ENCODE results near the gene CACNA2D1.

CACNA2D1 gene

DNA sequence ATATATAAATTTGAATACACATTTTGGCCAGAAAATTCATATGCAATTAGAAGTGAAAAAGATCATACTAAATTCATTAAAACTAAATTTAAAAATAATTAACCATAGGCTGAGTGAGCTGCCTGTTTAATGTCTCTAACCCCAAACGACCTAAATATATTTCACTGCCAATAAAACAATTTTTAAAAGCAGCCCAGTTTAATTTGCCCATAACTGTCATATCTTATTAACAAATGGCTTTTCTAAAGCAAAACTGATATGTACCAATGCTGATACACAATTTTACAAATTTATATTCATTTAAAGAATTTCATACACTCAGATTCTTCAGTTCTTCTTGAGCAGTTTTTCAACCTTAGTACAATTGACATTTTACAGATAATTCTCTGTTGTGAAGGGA is 99.9 kb downstream of the CACNA2D1 start:
- no peak for DNase-seq (ENCODE audit: low read depth)

GRCh38 chr7:82339958-82340357 is 103.6 kb downstream of the CACNA2D1 start:
- DNase-seq (ENCODE audit: low read depth): no peak

DNA sequence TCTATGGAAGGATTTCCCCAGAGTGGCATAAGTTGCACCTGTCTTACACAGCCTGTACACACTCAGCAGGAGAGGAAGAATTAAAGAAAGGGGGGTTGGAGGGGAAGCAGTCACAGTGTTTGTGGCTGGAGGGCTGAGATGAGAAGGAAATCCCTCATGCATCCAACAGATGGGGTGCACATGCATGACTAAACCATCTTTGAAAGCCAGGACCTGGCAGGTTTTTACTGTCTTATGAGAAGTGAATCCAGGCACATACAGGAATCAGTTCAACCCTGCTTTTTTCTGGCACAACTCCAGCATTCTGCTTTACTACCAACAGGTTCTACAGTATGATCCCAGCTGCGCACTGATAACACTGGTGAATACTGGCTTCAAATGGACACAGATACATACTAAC is 107.7 kb downstream of the CACNA2D1 start:
- DNase-seq (ENCODE audit: low read depth): no peak

- no peak for DNase-seq (ENCODE audit: low read depth)
These were observed 108.6 kb downstream of the CACNA2D1 start for GRCh38 chr7:82335001-82335400.

DNA sequence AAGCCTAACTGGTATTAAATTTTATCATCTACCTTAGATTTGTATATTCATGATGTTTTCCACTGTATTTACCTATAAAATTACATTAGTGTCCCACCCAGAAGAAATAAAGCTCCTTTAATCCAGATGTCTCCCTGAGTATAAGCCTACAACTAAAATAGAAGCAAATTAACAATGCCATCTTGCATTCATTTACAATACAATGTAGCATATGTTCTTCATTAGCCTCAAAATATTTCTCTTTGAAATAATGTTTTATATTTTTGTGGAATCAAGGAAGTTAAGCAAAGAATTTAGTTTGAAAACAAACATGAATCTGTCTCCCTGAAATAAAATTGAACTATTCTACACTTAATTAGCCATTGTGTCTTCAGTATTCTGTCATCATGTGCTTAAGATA is 112.3 kb downstream of the CACNA2D1 start:
- no peak for DNase-seq (ENCODE audit: low read depth)

- DNase-seq (ENCODE audit: low read depth): no peak
These were observed 112.8 kb downstream of the CACNA2D1 start for GRCh38 chr7:82330706-82331215.

GRCh38 chr7:82327898-82328297 is 115.7 kb downstream of the CACNA2D1 start:
- DNase-seq (ENCODE audit: low read depth): no peak

DNA sequence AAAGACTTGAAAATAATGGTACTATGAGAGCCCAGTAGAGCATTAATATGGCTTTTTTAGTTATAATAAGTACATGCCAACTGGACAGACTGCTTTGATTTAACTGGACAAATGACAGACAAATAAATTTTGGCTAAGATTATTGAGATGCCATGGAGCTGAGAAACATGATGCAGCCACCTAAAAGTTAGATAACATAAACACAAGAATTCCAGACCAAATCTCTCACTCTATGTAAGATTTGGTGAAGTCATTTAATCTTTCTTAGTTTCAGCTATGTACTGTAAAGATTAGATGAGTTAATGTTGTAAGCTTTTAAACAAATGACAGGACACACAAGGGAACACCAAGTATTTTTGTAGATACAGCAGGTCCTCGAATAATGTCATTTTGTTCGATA is 118.2 kb downstream of the CACNA2D1 start:
- DNase-seq (ENCODE audit: low read depth): no peak

GRCh38 chr7:82323806-82324205 is 119.8 kb downstream of the CACNA2D1 start:
- DNase-seq (ENCODE audit: low read depth): no peak

DNA sequence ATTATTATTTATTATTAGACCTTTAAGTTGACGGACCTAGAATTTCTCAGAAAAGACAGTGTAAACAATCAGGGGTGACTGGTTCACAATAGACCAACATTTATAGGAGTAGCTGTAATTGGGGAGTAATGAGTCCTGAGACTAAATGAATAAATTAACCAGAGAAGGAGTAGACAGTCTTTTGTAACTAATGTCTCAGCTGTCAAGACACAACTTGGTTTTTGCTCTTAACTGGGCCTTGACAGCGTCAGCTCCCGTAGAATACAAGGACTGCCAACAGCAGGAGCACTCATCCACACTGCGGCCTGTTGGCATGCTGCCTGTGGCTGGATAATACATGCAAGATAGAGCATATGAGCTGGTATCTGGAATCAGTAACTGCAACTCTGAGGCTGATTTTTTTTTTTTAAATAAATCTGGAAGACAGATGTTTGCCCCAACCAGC is 123.9 kb downstream of the CACNA2D1 start:
- DNase-seq (ENCODE audit: low read depth): peak; percentile 79

DNA sequence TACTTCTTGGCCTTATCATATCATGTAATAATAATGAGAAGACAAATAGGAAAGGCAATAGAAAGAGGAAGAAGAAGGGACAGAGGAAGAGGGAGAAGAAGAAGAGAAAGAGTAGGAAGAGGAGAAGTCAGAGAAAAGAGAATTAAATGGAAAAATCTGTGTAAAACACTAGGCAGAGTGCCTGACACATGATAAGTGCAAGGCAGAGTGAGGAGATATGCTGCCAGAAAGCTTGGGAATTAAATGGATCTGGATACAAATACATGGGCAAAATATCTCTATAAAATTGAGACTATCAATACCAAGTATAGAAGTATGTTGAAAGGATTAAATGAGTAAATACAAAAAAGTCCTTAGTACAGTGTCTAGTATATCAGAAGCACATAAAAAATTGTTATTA is 124.8 kb downstream of the CACNA2D1 start:
- no peak for DNase-seq (ENCODE audit: low read depth)

DNA sequence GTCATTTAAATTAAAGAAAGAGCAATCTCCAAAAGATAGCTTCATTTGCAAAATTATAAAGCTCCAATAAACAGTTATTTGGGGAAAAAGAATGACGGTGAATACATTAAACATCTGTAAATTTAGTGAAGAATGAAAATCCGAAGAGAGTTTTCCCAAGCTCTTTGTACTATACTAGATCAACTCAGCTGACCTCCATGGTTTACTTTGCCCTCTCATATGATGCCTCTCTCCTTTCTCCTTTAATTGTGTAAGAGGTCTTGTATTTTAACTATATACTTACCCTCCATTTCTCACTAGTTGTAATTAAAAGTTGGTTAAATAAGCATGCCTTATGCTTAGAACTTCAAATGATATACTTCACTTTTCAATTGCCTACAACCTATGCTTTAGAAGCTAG is 125.8 kb downstream of the CACNA2D1 start:
- DNase-seq (ENCODE audit: low read depth): no peak

DNA sequence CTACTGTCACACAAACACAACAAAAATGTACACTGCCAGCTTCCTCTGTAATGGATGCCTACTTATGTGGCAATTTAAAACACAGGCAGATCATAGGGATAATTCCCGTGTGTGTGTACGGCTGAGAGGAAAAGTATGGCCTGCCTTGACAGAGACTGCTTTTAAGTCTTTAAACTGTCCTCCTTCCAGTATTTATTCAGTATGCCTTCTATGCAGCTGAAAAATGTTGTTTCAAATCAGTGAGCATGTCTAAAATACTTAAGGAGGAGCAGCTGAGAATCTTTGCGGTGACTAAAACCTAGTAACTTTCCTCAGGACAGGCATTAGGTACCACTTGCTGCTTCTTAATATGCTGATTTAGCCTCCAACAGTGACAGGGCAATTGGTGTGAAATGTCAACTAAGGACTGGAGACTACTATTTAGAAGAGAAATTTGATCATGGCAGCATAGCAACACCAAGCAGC is 126.3 kb downstream of the CACNA2D1 start:
- DNase-seq (ENCODE audit: low read depth): no peak

DNA sequence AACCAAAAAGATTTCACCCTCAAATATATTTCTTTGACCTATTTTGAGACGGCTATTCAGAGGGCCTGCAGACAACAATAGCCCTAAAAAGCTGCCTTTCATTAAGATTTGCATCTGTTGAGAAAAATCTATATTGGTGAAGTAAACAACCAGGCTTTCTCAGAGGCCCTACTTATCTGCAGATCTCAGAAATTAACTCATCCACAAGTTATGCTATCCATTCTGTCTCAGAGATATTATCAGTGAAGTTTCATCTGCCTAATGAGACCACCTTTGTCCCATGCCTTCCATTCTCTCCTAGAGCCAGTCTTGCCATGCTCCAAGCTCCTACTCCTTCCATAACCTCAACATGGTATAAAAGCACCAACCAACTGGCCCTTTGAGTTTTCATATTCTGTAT is 130.3 kb downstream of the CACNA2D1 start:
- DNase-seq (ENCODE audit: low read depth): no peak

DNA sequence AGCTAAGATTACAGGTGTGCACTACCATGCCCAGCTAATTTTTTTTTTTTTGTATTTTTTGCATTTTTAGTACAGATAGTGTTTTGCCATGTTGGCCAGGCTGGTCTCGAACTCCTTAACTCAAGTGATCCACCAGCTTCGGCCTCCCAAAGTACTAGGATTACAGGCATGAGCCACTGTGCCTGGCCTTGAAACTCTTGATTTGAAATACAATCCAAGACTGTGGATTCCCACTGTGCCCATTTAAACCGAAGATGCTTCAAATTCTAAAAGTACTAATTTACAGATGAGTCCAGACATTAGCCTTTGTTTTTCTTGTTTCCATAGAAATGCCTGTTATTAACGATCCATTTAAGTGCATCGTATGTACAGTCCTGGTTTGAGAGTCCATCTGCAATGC is 130.9 kb downstream of the CACNA2D1 start:
- DNase-seq (ENCODE audit: low read depth): no peak

DNA sequence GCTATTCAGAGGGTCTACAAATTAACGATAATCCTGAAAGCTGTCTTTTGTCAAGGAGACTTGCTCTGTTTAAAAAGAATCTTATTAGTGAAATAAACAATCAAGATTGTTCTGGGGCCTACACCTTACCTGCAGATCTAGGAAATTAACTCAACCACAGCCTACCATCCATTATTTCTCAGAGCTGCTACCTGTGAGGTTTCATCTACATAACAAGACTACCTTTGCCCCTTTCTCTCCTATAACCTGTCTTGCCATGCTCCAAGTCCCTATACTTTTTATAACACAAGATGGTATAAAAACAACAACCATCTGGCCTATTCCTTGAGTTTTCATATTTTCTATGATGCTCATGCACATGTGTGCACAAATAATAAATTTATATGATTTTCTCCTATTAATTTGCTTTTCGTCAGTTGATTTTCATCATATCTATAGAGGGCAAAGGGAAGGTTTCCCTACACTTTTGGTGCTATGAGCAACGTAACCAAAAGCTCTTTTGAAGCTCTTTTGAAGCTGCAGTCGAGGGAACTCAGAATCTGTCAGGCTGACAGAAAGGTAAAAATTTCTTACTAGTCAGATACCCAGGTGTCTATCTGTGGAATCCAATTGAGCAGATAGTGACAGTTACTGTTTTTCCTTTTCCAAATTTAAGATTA is 138.1 kb downstream of the CACNA2D1 start:
- DNase-seq (ENCODE audit: low read depth): no peak

GRCh38 chr7:82294865-82295264 is 148.7 kb downstream of the CACNA2D1 start:
- DNase-seq (ENCODE audit: low read depth): no peak

DNA sequence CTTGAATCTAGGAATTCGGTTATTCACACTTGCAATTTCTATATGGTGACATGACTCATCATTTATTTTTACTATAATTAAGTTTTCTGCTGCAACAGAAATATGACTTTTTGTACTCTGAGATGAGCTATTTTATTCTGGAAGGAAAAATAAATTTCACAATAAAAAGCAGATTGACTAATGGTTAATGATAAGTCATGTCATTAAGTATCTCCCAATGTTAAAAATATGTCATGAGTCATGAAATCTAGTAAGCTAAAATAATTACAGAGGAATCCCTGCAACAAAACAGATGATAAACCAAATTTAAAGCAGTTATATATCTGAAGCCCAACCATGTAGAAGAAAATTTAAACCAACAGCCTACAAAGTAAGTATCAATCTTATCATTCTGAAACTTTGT is 149.2 kb downstream of the CACNA2D1 start:
- DNase-seq (ENCODE audit: low read depth): no peak

GRCh38 chr7:82293467-82293866 is 150.1 kb downstream of the CACNA2D1 start:
- no peak for DNase-seq (ENCODE audit: low read depth)

DNA sequence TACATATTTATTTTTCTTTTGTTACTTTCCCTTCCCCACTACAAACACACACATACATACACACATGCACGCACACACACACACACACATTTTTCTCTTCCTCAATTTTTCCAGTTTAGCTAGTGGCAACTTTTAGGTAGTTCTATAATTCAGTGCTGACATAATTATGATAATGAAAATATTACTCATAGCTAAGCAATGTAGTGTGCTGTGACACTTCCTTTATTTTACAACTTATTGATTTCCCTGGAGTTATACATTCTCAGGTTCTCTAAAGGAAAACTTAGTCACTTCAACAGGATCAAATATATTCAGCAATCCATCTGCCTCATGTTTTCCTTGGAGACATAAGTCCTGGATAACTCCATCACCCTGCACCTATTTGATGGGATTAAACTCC is 151.6 kb downstream of the CACNA2D1 start:
- no peak for DNase-seq (ENCODE audit: low read depth)

DNA sequence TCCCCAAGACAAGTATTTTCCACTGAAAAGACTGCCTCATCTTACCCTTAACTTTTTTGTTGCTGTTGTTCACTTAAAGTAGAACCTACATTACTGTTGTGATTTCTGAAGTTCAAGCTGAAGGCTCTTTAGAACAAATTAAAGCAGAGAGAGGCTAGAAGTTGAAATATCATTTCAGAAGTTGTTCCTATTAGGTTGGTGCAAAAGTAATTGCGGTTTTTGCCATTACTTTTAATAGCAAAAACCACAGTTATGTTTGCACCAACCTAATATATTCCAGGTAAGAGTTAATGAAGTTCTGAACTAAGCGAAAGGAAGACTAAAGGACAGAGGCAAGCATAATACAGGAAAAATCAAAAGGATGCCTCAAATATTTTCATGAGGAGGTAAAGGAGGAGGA is 153.7 kb downstream of the CACNA2D1 start:
- DNase-seq (ENCODE audit: low read depth): no peak

DNA sequence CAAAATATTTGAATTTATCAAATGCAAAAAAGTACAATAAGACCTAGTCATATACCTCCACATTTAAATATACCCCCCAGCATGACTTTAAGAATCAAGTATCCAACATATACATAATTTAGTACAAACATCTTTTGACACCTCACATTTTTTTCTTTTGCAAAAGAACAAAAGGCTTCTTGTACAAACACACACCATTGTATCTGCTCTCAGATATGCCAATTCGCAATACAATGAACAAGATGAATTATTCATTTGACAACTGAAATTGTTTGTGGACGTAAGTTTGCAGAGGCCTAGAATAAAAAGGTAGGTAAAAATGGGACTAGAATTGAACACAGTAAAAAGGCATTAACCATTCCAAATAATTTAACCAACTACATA is 154.4 kb downstream of the CACNA2D1 start:
- no peak for DNase-seq (ENCODE audit: low read depth)

GRCh38 chr7:82286798-82287140 is 156.8 kb downstream of the CACNA2D1 start:
- DNase-seq (ENCODE audit: low read depth): no peak

GRCh38 chr7:82286096-82286797 is 157.3 kb downstream of the CACNA2D1 start:
- DNase-seq (ENCODE audit: low read depth): no peak

All from fibroblast of the conjunctiva (primary cell).